ENCODE results near the gene TNRC18.

- TF ChIP-seq POLR2A (IDR thresholded peaks at IDR 0.05; ENCODE audit: control extremely low read depth in 1 of 2, low read depth in 2 of 2, low read length in 2 of 2), result no peak
- TF ChIP-seq RFX5 (IDR thresholded peaks at IDR 0.05; ENCODE audit: borderline replicate concordance, low read depth, low read length), result no peak
- no peak for TF ChIP-seq CTCF (IDR thresholded peaks at IDR 0.05; ENCODE audit: control extremely low read depth in 1 of 3, insufficient read depth in 1 of 3, low read depth in 1 of 3, low read length in 3 of 3)
- no peak for TF ChIP-seq MAFK (IDR thresholded peaks at IDR 0.05; ENCODE audit: low read depth, low read length)
- TF ChIP-seq EZH2 (IDR thresholded peaks at IDR 0.05; ENCODE audit: low read depth, low read length, severe bottlenecking), result no peak
Measured at GRCh38 chr7:5441840-5442503, 18.3 kb upstream of the TNRC18 start.
